MM.1S (cell line): ENCODE results near the gene PANX3.

ENCODE experiments used
- CTCF ChIP-seq: fragments of 300-600 bp; sonication (generic); IDR thresholded peaks from 2 replicates; pipeline ENCODE4 v1.5.1; 2016; ENCODE audit warnings: antibody characterized with exemption, low read length, mixed read lengths
- EZH2 ChIP-seq: fragments of 300-600 bp; sonication (generic); optimal IDR thresholded peaks from 2 replicates; pipeline ENCODE3; 2017; ENCODE audit warnings: low read depth, mild to moderate bottlenecking, antibody characterized with exemption, low read length, mixed read lengths

- TF ChIP-seq CTCF: no peak
- no peak for TF ChIP-seq EZH2
Measured at GRCh38 chr11:124581817-124582216, 29.4 kb upstream of the PANX3 start.
